HG03354 (cell line): ENCODE measurements around the gene CCDC186.

ENCODE experiments used
- ATAC-seq: cut with Tn5 transposase; IDR thresholded peaks from one replicate; pipeline ENCODE4 v1.9.1; 2021; ENCODE audit warnings: mild to moderate bottlenecking; ENCODE audit not compliant: unreplicated experiment, poor library complexity, severe bottlenecking

The CCDC186 gene

GRCh38 chr10:114077347-114077746 is 96.7 kb downstream of the CCDC186 start:
- ATAC-seq: no peak

- ATAC-seq: no peak
Observed at GRCh38 chr10:114075093-114075492, 98.9 kb downstream of the CCDC186 start.

DNA sequence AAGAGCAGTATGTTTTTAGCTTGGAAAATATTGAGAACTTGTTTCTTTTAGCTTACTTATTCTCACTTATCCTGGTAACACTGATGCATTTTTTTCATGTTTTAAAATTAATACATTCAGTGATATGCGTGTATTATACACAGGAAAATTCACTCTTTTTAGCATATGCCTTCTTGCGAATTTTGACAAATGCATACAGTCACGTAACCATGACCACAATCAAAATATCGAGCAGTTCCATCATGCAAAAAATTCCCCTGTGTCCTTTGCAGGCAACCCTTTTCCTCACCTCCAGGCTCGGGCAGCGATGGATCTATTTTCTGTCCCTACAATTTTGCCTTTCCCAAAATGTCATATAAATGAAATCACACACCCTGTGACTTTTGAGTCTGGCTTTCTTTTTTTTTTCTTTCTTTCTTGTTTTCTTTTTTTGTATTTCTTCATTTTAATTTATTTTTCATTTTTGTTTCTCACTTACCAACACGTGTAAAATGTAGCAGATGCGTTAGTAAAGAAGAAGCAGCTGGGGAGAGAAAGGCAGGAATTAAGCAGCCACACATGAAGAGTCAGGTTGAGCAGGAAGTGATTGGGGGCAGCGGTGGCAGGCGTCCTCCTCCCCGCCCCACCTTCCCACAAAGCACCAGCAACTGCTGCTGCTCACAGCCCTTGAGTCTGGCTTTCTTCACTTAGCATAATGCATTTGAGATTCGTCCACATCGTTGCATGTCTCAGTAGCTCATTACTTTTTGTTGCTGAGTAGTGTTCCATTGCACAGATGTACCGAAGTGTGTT is 100.4 kb downstream of the CCDC186 start:
- no peak for ATAC-seq

- no peak for ATAC-seq
Observed at GRCh38 chr10:114071178-114071577, 102.8 kb downstream of the CCDC186 start.
